Measurements from ENCODE around the gene LRMDA.
"Not testable (repeated sequence)": the region's sequence is repeated elsewhere in the genome, so short reads cannot be mapped to it uniquely, and the experiment has no call there.

LRMDA gene

DNA sequence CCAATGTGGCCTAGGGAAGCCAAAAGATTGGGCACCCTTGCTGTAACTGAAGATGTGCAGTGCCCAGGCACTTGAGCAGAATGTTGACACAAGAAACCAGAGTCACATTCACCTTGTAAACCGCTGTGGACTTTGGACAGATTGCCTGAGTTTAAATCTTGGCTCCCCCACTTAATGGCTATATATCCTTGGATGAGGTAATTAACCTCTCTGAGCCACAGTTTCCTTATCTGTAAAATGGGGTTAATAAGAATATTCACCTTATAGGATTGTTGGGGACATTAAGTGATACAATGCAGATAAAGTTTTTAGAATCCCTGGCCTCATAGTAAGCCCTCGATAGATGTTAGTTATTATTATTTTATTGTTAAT, 331.0 kb downstream of the LRMDA start:
- no peak for DNase-seq (ENCODE audit: low read depth)
- no peak overlapping the region for H3K4me3 ChIP-seq (ENCODE audit: low read depth, low read length)
- TF ChIP-seq, protein P1, sequence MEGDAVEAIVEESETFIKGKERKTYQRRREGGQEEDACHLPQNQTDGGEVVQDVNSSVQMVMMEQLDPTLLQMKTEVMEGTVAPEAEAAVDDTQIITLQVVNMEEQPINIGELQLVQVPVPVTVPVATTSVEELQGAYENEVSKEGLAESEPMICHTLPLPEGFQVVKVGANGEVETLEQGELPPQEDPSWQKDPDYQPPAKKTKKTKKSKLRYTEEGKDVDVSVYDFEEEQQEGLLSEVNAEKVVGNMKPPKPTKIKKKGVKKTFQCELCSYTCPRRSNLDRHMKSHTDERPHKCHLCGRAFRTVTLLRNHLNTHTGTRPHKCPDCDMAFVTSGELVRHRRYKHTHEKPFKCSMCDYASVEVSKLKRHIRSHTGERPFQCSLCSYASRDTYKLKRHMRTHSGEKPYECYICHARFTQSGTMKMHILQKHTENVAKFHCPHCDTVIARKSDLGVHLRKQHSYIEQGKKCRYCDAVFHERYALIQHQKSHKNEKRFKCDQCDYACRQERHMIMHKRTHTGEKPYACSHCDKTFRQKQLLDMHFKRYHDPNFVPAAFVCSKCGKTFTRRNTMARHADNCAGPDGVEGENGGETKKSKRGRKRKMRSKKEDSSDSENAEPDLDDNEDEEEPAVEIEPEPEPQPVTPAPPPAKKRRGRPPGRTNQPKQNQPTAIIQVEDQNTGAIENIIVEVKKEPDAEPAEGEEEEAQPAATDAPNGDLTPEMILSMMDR (IDR thresholded peaks at IDR 0.05; ENCODE audit: insufficient read depth, low read depth, low read length, missing control alignments), result no peak

- no peak for DNase-seq (ENCODE audit: low read depth)
- TF ChIP-seq, protein P1 (IDR thresholded peaks at IDR 0.05; ENCODE audit: insufficient read depth, low read depth, low read length, missing control alignments), result no peak
- no peak overlapping the region for H3K4me3 ChIP-seq (ENCODE audit: low read depth, low read length)
Observed at GRCh38 chr10:75763652-75764051, 332.2 kb downstream of the LRMDA start.

DNA sequence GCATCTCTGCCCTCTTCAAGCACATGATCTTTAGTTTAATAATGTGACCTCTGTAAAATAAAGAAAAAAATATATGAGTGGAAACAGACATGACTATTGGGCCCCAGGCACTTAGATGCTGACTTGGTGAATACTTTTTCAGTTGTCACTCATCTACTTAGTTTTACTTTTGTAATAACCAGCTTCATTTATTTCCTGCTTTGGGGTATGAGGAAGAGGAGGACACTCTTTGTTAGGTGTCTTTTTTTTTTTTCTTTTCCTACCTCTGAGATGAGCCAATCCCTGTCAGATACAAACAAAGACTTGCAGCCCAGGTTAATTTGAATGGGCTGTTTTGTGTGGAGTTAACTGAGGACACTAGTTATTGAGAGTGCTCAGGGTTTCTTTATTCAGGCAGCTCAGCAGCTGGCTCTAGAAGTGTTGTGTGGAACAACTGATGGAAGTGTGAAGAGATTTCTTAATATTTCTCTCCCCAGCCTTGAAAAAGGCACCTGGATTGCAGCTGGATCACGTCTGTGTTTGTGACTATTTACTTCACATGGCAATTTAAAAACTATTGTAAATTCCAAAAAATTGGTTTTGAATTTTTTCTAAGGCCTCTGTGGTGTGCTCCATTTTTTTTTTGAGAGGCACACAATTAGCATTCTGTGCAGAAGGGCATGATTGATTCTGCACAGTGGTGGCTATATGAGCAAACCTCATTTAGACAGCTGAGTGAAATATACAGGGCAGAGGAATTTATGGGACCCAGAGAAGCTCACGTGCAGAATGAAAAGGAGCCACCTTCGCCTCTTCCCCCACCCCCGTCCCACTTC, 333.8 kb downstream of the LRMDA start:
- no peak for DNase-seq (ENCODE audit: low read depth)

GRCh38 chr10:75765789-75766096, 334.3 kb downstream of the LRMDA start:
- TF ChIP-seq, protein P1 (IDR thresholded peaks at IDR 0.05; ENCODE audit: insufficient read depth, low read depth, low read length, missing control alignments), result no peak
- DNase-seq (ENCODE audit: low read depth), result no peak
- H3K4me3 ChIP-seq (ENCODE audit: low read depth, low read length), result no peak overlapping the region

More for the DNA sequence above, 333.8 kb downstream of the LRMDA start:
- H3K4me3 ChIP-seq (ENCODE audit: low read depth, low read length), result no peak overlapping the region
- TF ChIP-seq, protein P1 (IDR thresholded peaks at IDR 0.05; ENCODE audit: insufficient read depth, low read depth, low read length, missing control alignments), result no peak

DNA sequence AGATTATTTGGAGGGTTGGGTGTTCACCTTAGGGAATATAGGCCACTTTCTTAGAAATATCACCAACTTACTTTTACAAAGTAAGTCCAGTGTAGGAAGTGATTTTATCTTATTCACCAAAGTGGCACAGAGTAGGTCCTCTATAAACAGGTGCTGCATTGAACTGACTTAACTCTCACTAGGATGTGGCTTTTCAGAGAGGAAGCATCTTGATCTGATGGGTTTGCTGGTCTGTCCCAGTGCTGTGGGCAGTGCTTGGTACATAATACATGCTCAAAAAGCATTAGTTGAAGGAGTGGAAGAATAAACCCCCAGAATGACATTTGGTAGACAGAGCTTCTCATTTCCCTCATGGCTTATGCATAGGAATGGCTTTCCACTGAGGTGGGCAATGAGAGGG, 334.7 kb downstream of the LRMDA start:
- no peak overlapping the region for H3K4me3 ChIP-seq (ENCODE audit: low read depth, low read length)
- no peak for DNase-seq (ENCODE audit: low read depth)
- TF ChIP-seq, protein P1 (IDR thresholded peaks at IDR 0.05; ENCODE audit: insufficient read depth, low read depth, low read length, missing control alignments), result no peak

DNA sequence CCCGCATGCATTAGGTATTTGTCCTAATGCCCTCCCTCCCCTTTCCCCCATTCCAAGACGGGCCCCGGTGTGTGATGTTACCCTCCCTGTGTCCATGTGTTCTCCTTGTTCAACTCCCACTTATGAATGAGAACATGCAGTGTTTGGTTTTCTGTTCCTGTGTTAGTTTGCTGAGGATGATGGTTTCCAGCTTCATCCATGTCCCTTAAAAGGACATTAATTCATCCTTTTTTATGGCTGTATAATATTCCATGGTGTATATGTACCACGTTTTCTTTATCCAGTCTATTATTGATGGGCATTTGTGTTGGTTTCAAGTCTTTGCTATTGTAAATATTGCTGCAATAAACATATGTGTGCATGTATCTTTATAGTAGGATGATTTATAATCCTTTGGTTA, 335.3 kb downstream of the LRMDA start:
- H3K4me3 ChIP-seq (ENCODE audit: low read depth, low read length), result not testable (repeated sequence)

DNA sequence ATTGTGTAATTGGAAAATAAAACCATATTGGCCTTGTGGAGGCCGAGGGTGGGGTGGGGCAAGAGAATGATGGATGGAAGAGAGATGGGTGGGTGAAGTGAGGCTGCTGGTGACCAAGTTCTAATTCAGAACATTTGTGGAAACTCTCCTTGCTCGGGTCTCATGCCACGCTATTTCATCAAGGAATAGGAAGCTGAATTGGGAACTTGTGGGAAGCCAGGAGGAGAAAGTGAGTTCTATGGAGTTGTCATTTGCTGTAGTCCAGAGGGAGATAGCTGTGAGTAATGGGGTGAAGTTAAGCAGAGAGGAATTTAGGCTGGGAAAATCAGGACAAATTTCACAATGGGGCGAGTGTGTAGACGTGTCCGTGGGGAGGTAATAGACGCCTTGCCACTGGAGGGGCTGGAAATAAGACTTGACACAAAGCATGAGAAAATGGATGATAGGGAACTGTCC, 339.2 kb downstream of the LRMDA start:
- no peak overlapping the region for H3K4me3 ChIP-seq (ENCODE audit: low read depth, low read length)
- DNase-seq (ENCODE audit: low read depth), result no peak
- TF ChIP-seq, protein P1 (IDR thresholded peaks at IDR 0.05; ENCODE audit: insufficient read depth, low read depth, low read length, missing control alignments), result no peak

More for the DNA sequence above, 335.3 kb downstream of the LRMDA start:
- not testable (repeated sequence) for DNase-seq (ENCODE audit: low read depth)
